ENCODE results near the gene LAMTOR2.

LAMTOR2 gene

GRCh38 chr1:156099282-156099681 is 44.7 kb downstream of the LAMTOR2 start:
- DNase-seq = no peak

GRCh38 chr1:156100205-156100995 is 45.8 kb downstream of the LAMTOR2 start:
- no peak for DNase-seq

- no peak for DNase-seq
Measured at GRCh38 chr1:156101880-156102279, 47.3 kb downstream of the LAMTOR2 start.

- DNase-seq = peak; percentile 68
Measured at GRCh38 chr1:156102633-156103511, 48.3 kb downstream of the LAMTOR2 start.

- peak; percentile 88 for DNase-seq
Measured at GRCh38 chr1:156103521-156103947, 49.0 kb downstream of the LAMTOR2 start.

GRCh38 chr1:156104065-156104810 is 49.7 kb downstream of the LAMTOR2 start:
- DNase-seq = peak; percentile 94

- DNase-seq = peak; percentile 80
Measured at GRCh38 chr1:156104861-156105832, 50.6 kb downstream of the LAMTOR2 start.

GRCh38 chr1:156106624-156107488 is 52.3 kb downstream of the LAMTOR2 start:
- no peak for DNase-seq

GRCh38 chr1:156108057-156108456 is 53.5 kb downstream of the LAMTOR2 start:
- DNase-seq = no peak
